Measurements from ENCODE around the gene TMEM121. TPM values are rescaled to one million over a fixed set of nuclear protein-coding genes. Genes with fewer than 3 reads are reported as not detected.

TMEM121 gene
- total and polyA plus RNA-seq, 2 donors (not counting 1 experiment from before 2014, with no cell fraction given) = 0.99 to 3.7 TPM

GRCh38 chr14:105536691-105537579 is 10.6 kb downstream of the TMEM121 start:
- Mint-ChIP-seq H3K4me3 (no peak overlapping the region), H3K27ac (no peak overlapping the region)
- 87% methylated on average over 29 of the region's 34 CpGs for WGBS (ENCODE audit: insufficient coverage)

More at GRCh38 chr14:105536691-105537579, 10.6 kb downstream of the TMEM121 start:
- POLR2A ChIA-PET = interaction anchor here (0.7 kb wide), 1 partner anchor 56 kb away, joined by 3 read pairs; no protein-coding TSS in a partner anchor
- peaks cover 23% of the 10 kb centered on the region for H3K4me1 Mint-ChIP-seq
- no peaks in the 10 kb centered on the region for H4K20me1 ChIP-seq (ENCODE audit: control insufficient read depth, insufficient read depth, low read length, poor library complexity, severe bottlenecking)
- no peak overlapping the region for H3K27ac ChIP-seq (ENCODE audit: low read length in 2 of 2)
- H2AFZ ChIP-seq (ENCODE audit: insufficient read depth, low read depth, low read length, poor library complexity, severe bottlenecking) = no peak overlapping the region
- intact Hi-C loops (cut with micrococcal nuclease) = loop anchor here (5.0 to 10.0 kb wide), 2 partner anchors 510 to 878 kb away; no protein-coding TSS in a partner anchor
- CTCF ChIA-PET = interaction anchor here (1.0 to 2.2 kb wide), 11 partner anchors 7 to 1257 kb away, joined by 3 to 8 read pairs (median 3); no protein-coding TSS in a partner anchor
- DNase-seq = peak; percentile 28
- no peak overlapping the region for H3K4me2 ChIP-seq (replicated peaks; ENCODE audit: low read depth, low read length, poor library complexity, severe bottlenecking)
- no peaks in the 10 kb centered on the region for H3K9me3 Mint-ChIP-seq (ENCODE audit: insufficient read depth)
- H3K9me3 ChIP-seq (ENCODE audit: control extremely low read depth in 1 of 3, control insufficient read depth in 2 of 3, insufficient read depth in 1 of 3, low read length in 2 of 3) = peaks cover 0 to 13% (median 0%) of the 10 kb centered on the region in 3 donors
- no peak for ATAC-seq (ENCODE audit: low read depth)
- peaks cover 3% of the 10 kb centered on the region for H3K79me2 ChIP-seq (ENCODE audit: control insufficient read depth, insufficient read depth, low read length)
- H3K4me1 ChIP-seq (ENCODE audit: control insufficient read depth in 2 of 2, insufficient read depth in 2 of 2, low read length in 2 of 2) = peaks cover 19 to 24% of the 10 kb centered on the region in 2 donors
- H3K9ac ChIP-seq (ENCODE audit: low read length) = no peak overlapping the region
- TF ChIP-seq EZH2 (IDR thresholded peaks at IDR 0.05; ENCODE audit: borderline replicate concordance, insufficient read depth, low read depth, low read length, poor library complexity, severe bottlenecking) = no peak
- TF ChIP-seq, protein P1, sequence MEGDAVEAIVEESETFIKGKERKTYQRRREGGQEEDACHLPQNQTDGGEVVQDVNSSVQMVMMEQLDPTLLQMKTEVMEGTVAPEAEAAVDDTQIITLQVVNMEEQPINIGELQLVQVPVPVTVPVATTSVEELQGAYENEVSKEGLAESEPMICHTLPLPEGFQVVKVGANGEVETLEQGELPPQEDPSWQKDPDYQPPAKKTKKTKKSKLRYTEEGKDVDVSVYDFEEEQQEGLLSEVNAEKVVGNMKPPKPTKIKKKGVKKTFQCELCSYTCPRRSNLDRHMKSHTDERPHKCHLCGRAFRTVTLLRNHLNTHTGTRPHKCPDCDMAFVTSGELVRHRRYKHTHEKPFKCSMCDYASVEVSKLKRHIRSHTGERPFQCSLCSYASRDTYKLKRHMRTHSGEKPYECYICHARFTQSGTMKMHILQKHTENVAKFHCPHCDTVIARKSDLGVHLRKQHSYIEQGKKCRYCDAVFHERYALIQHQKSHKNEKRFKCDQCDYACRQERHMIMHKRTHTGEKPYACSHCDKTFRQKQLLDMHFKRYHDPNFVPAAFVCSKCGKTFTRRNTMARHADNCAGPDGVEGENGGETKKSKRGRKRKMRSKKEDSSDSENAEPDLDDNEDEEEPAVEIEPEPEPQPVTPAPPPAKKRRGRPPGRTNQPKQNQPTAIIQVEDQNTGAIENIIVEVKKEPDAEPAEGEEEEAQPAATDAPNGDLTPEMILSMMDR (IDR thresholded peaks at IDR 0.05) = no peak
- no peaks in the 10 kb centered on the region for H3K36me3 ChIP-seq (replicated peaks in 1 of 2; ENCODE audit: control extremely low read depth in 1 of 2, control insufficient read depth in 1 of 2, extremely low read depth in 1 of 2, insufficient read depth in 2 of 2, low read length in 1 of 2)
- H3K4me3 ChIP-seq (ENCODE audit: control extremely low read depth in 1 of 5, extremely low read depth in 1 of 5, insufficient read depth in 1 of 5, low read depth in 2 of 5, low read length in 4 of 5) = no peak overlapping the region
- H3K27me3 Mint-ChIP-seq = no peaks in the 10 kb centered on the region
- H3K27me3 ChIP-seq (replicated peaks in 1 of 4; ENCODE audit: control extremely low read depth in 1 of 4, control insufficient read depth in 3 of 4, insufficient read depth in 4 of 4, low read length in 3 of 4) = peaks cover 0 to 5% (median 0%) of the 10 kb centered on the region in 4 experiments
